K562 (cell line): ENCODE data around the gene NTN3. TPM values are rescaled to one million over a fixed set of nuclear protein-coding genes. Genes with fewer than 3 reads are reported as not detected.

Source experiments
- ATF1 ChIP-seq, 2 experiments: fragments of 450-650 bp in 1 of 2; IDR thresholded peaks; 2 replicates each; pipeline ENCODE4 v1.6.1; 2016; ENCODE audit warnings: missing compliant biosample characterization in 1 of 2, missing genetic modification characterization in 1 of 2
- ATF4 ChIP-seq: fragments of 450-650 bp; formaldehyde crosslinking; IDR thresholded peaks from 2 replicates; pipeline ENCODE4 v1.4.0; 2022; ENCODE audit warnings: mild to moderate bottlenecking, moderate library complexity
- CHD4 ChIP-seq: fragments of 200-600 bp; sonication (generic); IDR thresholded peaks from 3 replicates; pipeline ENCODE4 v1.6.1; 2012; ENCODE audit warnings: low read depth, mild to moderate bottlenecking, mixed read lengths, low read length, inconsistent platforms; ENCODE audit not compliant: insufficient read depth, insufficient replicate concordance, poor library complexity, severe bottlenecking
- CREBBP ChIP-seq: IDR thresholded peaks from one replicate; pipeline ENCODE4 v1.6.1; 2012; ENCODE audit warnings: low read depth, mild to moderate bottlenecking, control low read depth, inconsistent platforms, low read length
- E4F1 ChIP-seq: fragments of 250-450 bp; sonication (Bioruptor Pico); IDR thresholded peaks from 2 replicates; pipeline ENCODE4 v1.5.0; 2021; ENCODE audit warnings: mild to moderate bottlenecking, borderline replicate concordance
- HCFC1 ChIP-seq: IDR thresholded peaks from 2 replicates; pipeline ENCODE4 v1.6.1; 2012; ENCODE audit warnings: low read depth, low read length, improper control_type of control experiment
- HES1 ChIP-seq: fragments of 450-650 bp; IDR thresholded peaks from 2 replicates; pipeline ENCODE4 v1.6.1; 2016; ENCODE audit warnings: low read depth, mild to moderate bottlenecking, moderate library complexity
- KDM5B ChIP-seq: fragments of 200-600 bp; sonication (generic); IDR thresholded peaks from 2 replicates; pipeline ENCODE4 v1.6.1; 2012; ENCODE audit warnings: low read depth, mild to moderate bottlenecking, moderate library complexity, low read length, control low read depth, inconsistent platforms; ENCODE audit not compliant: insufficient replicate concordance
- MEF2D ChIP-seq: conservative IDR thresholded peaks from 2 replicates; pipeline ENCODE4 v1.6.1; 2016; ENCODE audit warnings: low read depth, missing genetic modification characterization, missing compliant biosample characterization
- MTA2 ChIP-seq: fragments of 450-650 bp; IDR thresholded peaks from 2 replicates; pipeline ENCODE4 v1.6.1; 2016; ENCODE audit warnings: low read depth
- NR3C1 ChIP-seq: sonication (generic); formaldehyde crosslinking; IDR thresholded peaks from 2 replicates; pipeline ENCODE4 v1.8.1; 2022; ENCODE audit warnings: missing genetic modification reagents
- SMARCA5 ChIP-seq: fragments of 450-650 bp; IDR thresholded peaks from 2 replicates; pipeline ENCODE4 v1.6.1; 2016
- ZBTB7A ChIP-seq: IDR thresholded peaks from 2 replicates; pipeline ENCODE4 v1.6.1; 2011; ENCODE audit warnings: low read depth, mild to moderate bottlenecking, low read length, moderate library complexity, borderline replicate concordance; ENCODE audit not compliant: control insufficient read depth
- ZNF24 ChIP-seq: fragments of 450-650 bp; IDR thresholded peaks from 2 replicates; pipeline ENCODE4 v1.6.1; 2016
- ZSCAN29 ChIP-seq: fragments of 450-650 bp; IDR thresholded peaks from 2 replicates; pipeline ENCODE4 v1.6.1; 2017
- polyA plus RNA-seq, 8 experiments: library from polyadenylated mRNA; depleted of rRNA in 4 of 8; stranded (reverse) in 5 of 8; unstranded in 3 of 8; fragments of >200 nt; fragmentation: Nextera tagmentation in 2 of 8; fragmentation: Illumina TruSeq in 1 of 8; extraction: Ambion mirVana in 2 of 8; extraction: Trizol in 1 of 8; gene quantifications; 2 replicates each; pipeline versions ENCODE4 v1.2.1 to v1.2.3, GENCODE V29; 2011 to 2014; ENCODE audit warnings: inconsistent platforms in 1 of 8, missing spikeins in 1 of 8
- total RNA-seq, 7 experiments: library from RNA; depleted of rRNA in 6 of 7; stranded (reverse); fragments of >200 nt in 6 of 7; fragmentation: Illumina TruSeq in 2 of 7; extraction: Trizol in 2 of 7; gene quantifications; 2 replicates each; pipeline versions ENCODE4 v1.2.1 to v1.2.3, GENCODE V29; 2011 to 2021; ENCODE audit warnings: low replicate concordance in 1 of 7
- TF ChIP-seq, protein P1 (sequence below): sonication (generic); formaldehyde crosslinking; IDR thresholded peaks from 2 replicates; pipeline ENCODE4 v1.8.0; 2022; ENCODE audit warnings: mild to moderate bottlenecking, missing genetic modification reagents
- TF ChIP-seq, protein P2 (sequence below): fragments of 450-650 bp; conservative IDR thresholded peaks from 2 replicates; pipeline ENCODE4 v1.6.1; 2016; ENCODE audit warnings: missing genetic modification characterization, low read depth, mild to moderate bottlenecking, missing compliant biosample characterization, moderate library complexity

Gene NTN3
- total and polyA plus RNA-seq, 9 of the 15 experiments (the other 6 are each of a cell fraction or from before 2014, with no cell fraction given) = not detected

DNA sequence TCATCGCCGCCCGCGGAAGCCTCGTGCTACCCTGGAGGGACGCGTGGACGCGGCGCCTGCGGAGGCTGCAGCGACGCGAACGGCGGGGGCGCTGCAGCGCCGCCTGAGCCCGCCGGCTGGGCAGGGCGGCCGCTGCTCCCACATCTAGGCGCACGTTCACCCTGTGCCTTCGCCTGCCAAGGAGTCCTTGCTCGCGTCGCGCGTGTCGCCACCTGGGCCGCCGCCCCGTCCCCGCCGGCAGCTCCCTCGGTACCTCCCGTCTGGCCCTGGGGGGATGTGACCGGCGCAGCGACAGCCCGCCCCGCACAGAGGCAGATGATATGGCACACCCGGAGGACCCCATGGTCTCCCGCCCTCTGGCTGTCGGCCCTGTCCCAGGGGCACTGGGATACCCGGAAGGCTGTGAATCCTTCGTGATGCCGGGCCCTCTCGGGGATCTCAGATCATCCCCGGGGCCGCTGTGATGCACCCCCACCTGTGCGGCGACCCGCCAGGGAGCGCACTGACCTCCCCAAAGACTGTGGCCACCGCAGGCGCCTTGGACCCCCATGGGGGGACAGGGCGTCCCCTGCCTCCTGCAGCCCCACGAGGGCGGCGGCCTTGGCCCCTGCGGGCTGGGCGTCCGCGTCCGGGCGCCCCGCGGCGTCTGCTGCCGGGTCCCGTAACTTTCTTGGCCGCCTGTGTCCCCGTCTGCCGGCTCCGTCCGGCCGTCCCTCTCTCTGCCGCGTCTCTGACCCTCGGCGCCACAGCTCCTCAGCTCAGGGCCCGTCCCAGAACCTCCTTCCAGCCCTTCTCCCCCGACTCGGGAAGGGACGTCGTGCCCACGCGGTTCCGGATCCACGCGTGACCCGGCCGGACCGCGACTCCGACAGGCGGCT lies 3.1 kb downstream of the NTN3 start (continued):
- TF ChIP-seq, protein P1, sequence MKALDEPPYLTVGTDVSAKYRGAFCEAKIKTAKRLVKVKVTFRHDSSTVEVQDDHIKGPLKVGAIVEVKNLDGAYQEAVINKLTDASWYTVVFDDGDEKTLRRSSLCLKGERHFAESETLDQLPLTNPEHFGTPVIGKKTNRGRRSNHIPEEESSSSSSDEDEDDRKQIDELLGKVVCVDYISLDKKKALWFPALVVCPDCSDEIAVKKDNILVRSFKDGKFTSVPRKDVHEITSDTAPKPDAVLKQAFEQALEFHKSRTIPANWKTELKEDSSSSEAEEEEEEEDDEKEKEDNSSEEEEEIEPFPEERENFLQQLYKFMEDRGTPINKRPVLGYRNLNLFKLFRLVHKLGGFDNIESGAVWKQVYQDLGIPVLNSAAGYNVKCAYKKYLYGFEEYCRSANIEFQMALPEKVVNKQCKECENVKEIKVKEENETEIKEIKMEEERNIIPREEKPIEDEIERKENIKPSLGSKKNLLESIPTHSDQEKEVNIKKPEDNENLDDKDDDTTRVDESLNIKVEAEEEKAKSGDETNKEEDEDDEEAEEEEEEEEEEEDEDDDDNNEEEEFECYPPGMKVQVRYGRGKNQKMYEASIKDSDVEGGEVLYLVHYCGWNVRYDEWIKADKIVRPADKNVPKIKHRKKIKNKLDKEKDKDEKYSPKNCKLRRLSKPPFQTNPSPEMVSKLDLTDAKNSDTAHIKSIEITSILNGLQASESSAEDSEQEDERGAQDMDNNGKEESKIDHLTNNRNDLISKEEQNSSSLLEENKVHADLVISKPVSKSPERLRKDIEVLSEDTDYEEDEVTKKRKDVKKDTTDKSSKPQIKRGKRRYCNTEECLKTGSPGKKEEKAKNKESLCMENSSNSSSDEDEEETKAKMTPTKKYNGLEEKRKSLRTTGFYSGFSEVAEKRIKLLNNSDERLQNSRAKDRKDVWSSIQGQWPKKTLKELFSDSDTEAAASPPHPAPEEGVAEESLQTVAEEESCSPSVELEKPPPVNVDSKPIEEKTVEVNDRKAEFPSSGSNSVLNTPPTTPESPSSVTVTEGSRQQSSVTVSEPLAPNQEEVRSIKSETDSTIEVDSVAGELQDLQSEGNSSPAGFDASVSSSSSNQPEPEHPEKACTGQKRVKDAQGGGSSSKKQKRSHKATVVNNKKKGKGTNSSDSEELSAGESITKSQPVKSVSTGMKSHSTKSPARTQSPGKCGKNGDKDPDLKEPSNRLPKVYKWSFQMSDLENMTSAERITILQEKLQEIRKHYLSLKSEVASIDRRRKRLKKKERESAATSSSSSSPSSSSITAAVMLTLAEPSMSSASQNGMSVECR = peak; percentile 54; the same call in 1 of the 2 replicates
- TF ChIP-seq MEF2D (tag) (no peak), CREBBP (no peak), CHD4 (no peak), NR3C1 (CRISPR knock-in tag) (no peak; the same call in 1 of the 2 replicates), ZBTB7A (peak; percentile 66; the same call in 1 of the 2 replicates), HCFC1 (0 out of 2 replicates have a peak, but pooled peaks have one; percentile 9), HES1 (no peak), ZSCAN29 (peak; percentile 94), SMARCA5 (no peak), KDM5B (peak; percentile 58), ZNF24 (no peak), ATF4 (0 out of 2 replicates have a peak, but pooled peaks have one; percentile 24), ATF1 (CRISPR knock-in tag; IDR thresholded peaks at IDR 0.05) (no peak), ATF1 (tag; IDR thresholded peaks at IDR 0.05) (peak; percentile 42; the same call in 1 of the 2 replicates), MTA2 (no peak), E4F1 (CRISPR knock-in tag) (no peak)
- TF ChIP-seq, protein P2, sequence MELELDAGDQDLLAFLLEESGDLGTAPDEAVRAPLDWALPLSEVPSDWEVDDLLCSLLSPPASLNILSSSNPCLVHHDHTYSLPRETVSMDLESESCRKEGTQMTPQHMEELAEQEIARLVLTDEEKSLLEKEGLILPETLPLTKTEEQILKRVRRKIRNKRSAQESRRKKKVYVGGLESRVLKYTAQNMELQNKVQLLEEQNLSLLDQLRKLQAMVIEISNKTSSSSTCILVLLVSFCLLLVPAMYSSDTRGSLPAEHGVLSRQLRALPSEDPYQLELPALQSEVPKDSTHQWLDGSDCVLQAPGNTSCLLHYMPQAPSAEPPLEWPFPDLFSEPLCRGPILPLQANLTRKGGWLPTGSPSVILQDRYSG = no peak
